Mesendoderm (in vitro differentiated cells): ENCODE measurements around the gene PLAU.

ENCODE experiments used
- DNase-seq: peaks from one replicate; pipeline ENCODE4 v3.0.0; 2013
- H2AK5ac ChIP-seq: 2 replicates; pipeline ENCODE4 v1.6.1; 2013; ENCODE audit warnings: low read length, inconsistent platforms
- H2BK120ac ChIP-seq: 2 replicates; pipeline ENCODE4 v1.6.1; 2013; ENCODE audit warnings: low read depth, mild to moderate bottlenecking, low read length, moderate library complexity, mixed read lengths
- H2BK15ac ChIP-seq: replicated peaks from 2 replicates; pipeline ENCODE4 v1.6.1; 2013; ENCODE audit warnings: low read depth, mild to moderate bottlenecking, moderate library complexity
- H2BK5ac ChIP-seq: 2 replicates; pipeline ENCODE4 v1.6.1; 2013; ENCODE audit warnings: low read length, inconsistent platforms
- H3K18ac ChIP-seq: 2 replicates; pipeline ENCODE4 v1.6.1; 2013; ENCODE audit warnings: mild to moderate bottlenecking, low read length, mixed read lengths
- H3K23ac ChIP-seq: one replicate; pipeline ENCODE4 v1.6.1; 2013; ENCODE audit warnings: low read length
- H3K27ac ChIP-seq: 2 replicates; pipeline ENCODE4 v1.5.1; 2013; ENCODE audit warnings: low read depth, mild to moderate bottlenecking, inconsistent platforms, low read length, moderate library complexity
- H3K27me3 ChIP-seq: 2 replicates; pipeline ENCODE4 v1.6.1; 2013; ENCODE audit warnings: low read length, control low read depth, mild to moderate bottlenecking, inconsistent platforms; ENCODE audit not compliant: insufficient read depth, poor library complexity
- H3K36me3 ChIP-seq: 2 replicates; pipeline ENCODE4 v1.6.1; 2013; ENCODE audit warnings: low read length, inconsistent platforms; ENCODE audit not compliant: control insufficient read depth, insufficient read depth
- H3K4ac ChIP-seq: one replicate; pipeline ENCODE4 v1.6.1; 2013; ENCODE audit warnings: low read depth, mild to moderate bottlenecking, low read length, moderate library complexity
- H3K4me1 ChIP-seq: 2 replicates; pipeline ENCODE4 v1.6.1; 2013; ENCODE audit warnings: low read depth, low read length, inconsistent platforms; ENCODE audit not compliant: control insufficient read depth
- H3K4me2 ChIP-seq: 2 replicates; pipeline ENCODE4 v1.6.1; 2013; ENCODE audit warnings: low read length
- H3K4me3 ChIP-seq: 2 replicates; pipeline ENCODE4 v1.5.1; 2013; ENCODE audit warnings: mild to moderate bottlenecking, low read length
- H3K56ac ChIP-seq: one replicate; pipeline ENCODE4 v1.6.1; 2013; ENCODE audit warnings: low read length
- H3K79me1 ChIP-seq: 2 replicates; pipeline ENCODE4 v1.6.1; 2013; ENCODE audit warnings: low read length, inconsistent platforms
- H3K79me2 ChIP-seq: 2 replicates; pipeline ENCODE4 v1.6.1; 2013; ENCODE audit warnings: mild to moderate bottlenecking, low read length; ENCODE audit not compliant: control insufficient read depth, insufficient read depth
- H3K9ac ChIP-seq: 2 replicates; pipeline ENCODE4 v1.6.1; 2013; ENCODE audit warnings: low read length, inconsistent platforms
- H4K5ac ChIP-seq: one replicate; pipeline ENCODE4 v1.6.1; 2013; ENCODE audit warnings: low read length
- H4K8ac ChIP-seq: one replicate; pipeline ENCODE4 v1.6.1; 2013; ENCODE audit warnings: low read depth, mild to moderate bottlenecking, control low read depth, low read length, moderate library complexity
- WGBS: extraction: QIAGEN DNeasy Blood & Tissue Kit; methylation state at CpG from one replicate; pipeline ENCODE4 v1.1.7; 2013; ENCODE audit warnings: low lambda C conversion rate, missing lambda C conversion rate; ENCODE audit not compliant: insufficient coverage; ENCODE audit errors: extremely low coverage; 5-methylcytosine and 5-hydroxymethylcytosine counted together

PLAU gene

DNA sequence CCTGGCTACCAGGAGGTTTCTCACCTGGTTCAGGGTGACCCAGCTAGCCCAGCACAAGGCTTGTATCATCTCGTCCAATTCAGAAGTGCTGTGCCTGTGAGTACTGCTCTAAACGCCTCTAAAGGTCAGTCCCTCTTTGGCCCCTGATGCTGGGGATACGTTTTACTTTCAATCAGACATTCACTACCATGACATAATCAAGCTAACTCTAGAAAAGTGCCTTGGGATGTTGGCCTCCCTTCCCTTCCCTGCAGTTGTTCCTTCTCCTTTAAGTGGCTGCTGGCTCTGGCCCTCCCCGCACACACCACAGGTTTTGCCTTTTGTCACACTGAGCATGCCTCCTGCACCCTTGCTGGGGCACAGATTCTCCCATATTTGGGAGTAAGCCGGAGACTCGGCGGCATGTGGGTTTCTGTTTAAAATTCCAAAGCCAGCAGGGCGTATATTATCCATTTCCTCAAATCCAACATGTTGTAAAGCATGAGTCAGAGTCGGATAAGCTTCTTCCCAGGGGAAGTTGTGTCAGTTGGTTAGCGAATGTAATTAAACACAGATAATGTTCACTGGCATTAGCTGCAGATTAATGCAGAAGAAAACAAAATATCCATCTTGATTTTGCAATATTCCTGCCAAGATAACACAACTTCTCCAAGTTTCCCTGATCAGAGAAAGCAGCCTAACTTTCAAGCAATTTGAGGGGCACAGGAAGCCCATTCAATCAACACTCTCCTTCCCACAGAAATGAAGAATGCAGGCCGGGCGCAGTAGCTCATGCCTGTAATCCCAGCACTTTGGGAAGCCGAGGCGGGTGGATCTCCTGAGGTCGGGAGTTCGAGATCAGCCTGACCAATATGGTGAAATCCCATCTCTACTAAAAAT lies 55.2 kb downstream of the PLAU start:
- Histone ChIP-seq H3K4ac (peak overlapping the region; percentile 92), H3K23ac (no peak overlapping the region), H4K5ac (peak overlapping the region; percentile 53), H3K79me1 (no peaks in the 10 kb centered on the region), H2BK5ac (peak overlapping the region; percentile 95), H3K56ac (peak overlapping the region; percentile 88), H2AK5ac (peak overlapping the region; percentile 52), H3K4me1 (peaks cover 14% of the 10 kb centered on the region), H3K4me3 (no peak overlapping the region), H3K18ac (peak overlapping the region; percentile 98), H3K27ac (peak overlapping the region; percentile 98), H2BK15ac (peak overlapping the region; percentile 99), H2BK120ac (peak overlapping the region; percentile 100), H3K4me2 (no peak overlapping the region), H4K8ac (no peak overlapping the region), H3K9ac (peak overlapping the region; percentile 67), H3K79me2 (no peaks in the 10 kb centered on the region), H3K27me3 (no peaks in the 10 kb centered on the region), H3K36me3 (no peaks in the 10 kb centered on the region)
- WGBS: no CpG with 5 or more reads among the region's 16 CpGs
- DNase-seq: peak; percentile 100

DNA sequence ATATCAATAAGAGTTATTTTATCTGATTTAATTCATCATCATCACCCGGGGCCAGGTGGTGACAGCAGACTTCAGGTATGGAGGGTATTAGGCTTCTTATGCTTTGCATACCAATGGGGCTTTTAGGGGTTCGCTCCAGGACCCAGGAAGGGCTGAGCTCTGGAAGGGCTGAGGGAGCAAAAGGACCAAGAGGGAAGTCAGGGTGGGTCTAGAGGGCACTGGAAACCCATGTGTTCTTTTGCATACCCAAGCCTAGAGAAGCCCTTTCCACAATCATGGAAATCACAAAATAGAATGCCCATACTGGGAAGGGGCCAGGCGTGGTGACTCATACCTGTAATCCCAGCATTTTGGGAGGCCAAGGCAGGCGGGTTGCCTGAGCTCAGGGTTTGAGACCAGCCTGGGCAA lies 56.1 kb downstream of the PLAU start:
- H3K56ac ChIP-seq: peak overlapping the region; percentile 83
- H4K8ac ChIP-seq: no peak overlapping the region
- peak overlapping the region; percentile 18 for H3K9ac ChIP-seq
- WGBS: no CpG with 5 or more reads among the region's 4 CpGs
- H3K79me1 ChIP-seq: no peaks in the 10 kb centered on the region
- H2BK5ac ChIP-seq: peak overlapping the region; percentile 96
- H4K5ac ChIP-seq: peak overlapping the region; percentile 52
- H3K18ac ChIP-seq: peak overlapping the region; percentile 98
- DNase-seq: peak; percentile 83
- H3K79me2 ChIP-seq: no peaks in the 10 kb centered on the region
- no peak overlapping the region for H3K23ac ChIP-seq
- no peaks in the 10 kb centered on the region for H3K27me3 ChIP-seq
- peak overlapping the region; percentile 85 for H2AK5ac ChIP-seq
- peak overlapping the region; percentile 100 for H2BK120ac ChIP-seq
- peaks cover 14% of the 10 kb centered on the region for H3K4me1 ChIP-seq
- peak overlapping the region; percentile 90 for H3K4ac ChIP-seq
- H2BK15ac ChIP-seq: peak overlapping the region; percentile 99
- no peak overlapping the region for H3K4me3 ChIP-seq
- no peak overlapping the region for H3K4me2 ChIP-seq
- H3K36me3 ChIP-seq: no peaks in the 10 kb centered on the region
- H3K27ac ChIP-seq: peak overlapping the region; percentile 97
